Measurements from ENCODE around the gene PDZD4. TPM values are rescaled to one million over a fixed set of nuclear protein-coding genes. Genes with fewer than 3 reads are reported as not detected.

The PDZD4 gene
- total RNA-seq, 4 donors from 2014 or later: 2.0 to 6.6 (median 4.2) TPM

- Histone ChIP-seq H3K27ac (no peak overlapping the region), H3K36me3 (no peaks in the 10 kb centered on the region), H3K4me3 (no peak overlapping the region), H3K4me1 (no peaks in the 10 kb centered on the region), H3K27me3 (no peaks in the 10 kb centered on the region), H3K9me3 (no peaks in the 10 kb centered on the region)
- 92% methylated on average over 9 of the region's 9 CpGs; no CpG with 5 or more reads in 1 of the 2 donors for WGBS, 2 donors (ENCODE audit: low coverage in 1 of 2)
- TF ChIP-seq, protein P1, sequence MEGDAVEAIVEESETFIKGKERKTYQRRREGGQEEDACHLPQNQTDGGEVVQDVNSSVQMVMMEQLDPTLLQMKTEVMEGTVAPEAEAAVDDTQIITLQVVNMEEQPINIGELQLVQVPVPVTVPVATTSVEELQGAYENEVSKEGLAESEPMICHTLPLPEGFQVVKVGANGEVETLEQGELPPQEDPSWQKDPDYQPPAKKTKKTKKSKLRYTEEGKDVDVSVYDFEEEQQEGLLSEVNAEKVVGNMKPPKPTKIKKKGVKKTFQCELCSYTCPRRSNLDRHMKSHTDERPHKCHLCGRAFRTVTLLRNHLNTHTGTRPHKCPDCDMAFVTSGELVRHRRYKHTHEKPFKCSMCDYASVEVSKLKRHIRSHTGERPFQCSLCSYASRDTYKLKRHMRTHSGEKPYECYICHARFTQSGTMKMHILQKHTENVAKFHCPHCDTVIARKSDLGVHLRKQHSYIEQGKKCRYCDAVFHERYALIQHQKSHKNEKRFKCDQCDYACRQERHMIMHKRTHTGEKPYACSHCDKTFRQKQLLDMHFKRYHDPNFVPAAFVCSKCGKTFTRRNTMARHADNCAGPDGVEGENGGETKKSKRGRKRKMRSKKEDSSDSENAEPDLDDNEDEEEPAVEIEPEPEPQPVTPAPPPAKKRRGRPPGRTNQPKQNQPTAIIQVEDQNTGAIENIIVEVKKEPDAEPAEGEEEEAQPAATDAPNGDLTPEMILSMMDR (IDR thresholded peaks at IDR 0.05): no peak
- TF ChIP-seq POLR2AphosphoS5 (IDR thresholded peaks at IDR 0.05) (no peak), POLR2A (IDR thresholded peaks at IDR 0.05) (no peak), EP300 (IDR thresholded peaks at IDR 0.05; ENCODE audit: low read depth) (no peak)
- in situ Hi-C loops (cut with MboI; ENCODE audit: low pct_ligation_motif_present in 1 of 4, low pct_unique_long_range_greater_than_20kb in 1 of 4, low sequenced_read_pairs in 3 of 4): no loop called here
- DNase-seq: no peak
- intact Hi-C loops (cut with DNase I; ENCODE audit: low total_unique reads): no loop called here
Observed at GRCh38 chrX:153865685-153866084, 35.3 kb upstream of the PDZD4 start.

- Histone ChIP-seq H3K27ac (no peak overlapping the region), H3K36me3 (no peaks in the 10 kb centered on the region), H3K9me3 (no peaks in the 10 kb centered on the region), H3K27me3 (no peaks in the 10 kb centered on the region), H3K4me1 (no peaks in the 10 kb centered on the region), H3K4me3 (no peak overlapping the region)
- WGBS, 2 donors (ENCODE audit: low coverage in 1 of 2): 88% methylated on average over 11 of the region's 11 CpGs; no CpG with 5 or more reads in 1 of the 2 donors
- DNase-seq: no peak
- intact Hi-C loops (cut with DNase I; ENCODE audit: low total_unique reads): no loop called here
- in situ Hi-C loops (cut with MboI; ENCODE audit: low pct_ligation_motif_present in 1 of 4, low pct_unique_long_range_greater_than_20kb in 1 of 4, low sequenced_read_pairs in 3 of 4): no loop called here
- TF ChIP-seq POLR2A (IDR thresholded peaks at IDR 0.05): no peak
- TF ChIP-seq, protein P1 (IDR thresholded peaks at IDR 0.05): no peak
- no peak for TF ChIP-seq POLR2AphosphoS5 (IDR thresholded peaks at IDR 0.05)
- no peak for TF ChIP-seq EP300 (IDR thresholded peaks at IDR 0.05; ENCODE audit: low read depth)
Observed at GRCh38 chrX:153865321-153865580, 34.9 kb upstream of the PDZD4 start.

GRCh38 chrX:153864561-153865320, 34.4 kb upstream of the PDZD4 start:
- H3K27me3 ChIP-seq: no peaks in the 10 kb centered on the region
- TF ChIP-seq POLR2A (IDR thresholded peaks at IDR 0.05) (no peak), EP300 (IDR thresholded peaks at IDR 0.05; ENCODE audit: low read depth) (no peak), POLR2AphosphoS5 (IDR thresholded peaks at IDR 0.05) (no peak)
- TF ChIP-seq, protein P1 (IDR thresholded peaks at IDR 0.05): no peak
- no peak overlapping the region for H3K27ac ChIP-seq
- H3K4me1 ChIP-seq: no peaks in the 10 kb centered on the region
- no peak overlapping the region for H3K4me3 ChIP-seq
- in situ Hi-C loops (cut with MboI; ENCODE audit: low pct_ligation_motif_present in 1 of 4, low pct_unique_long_range_greater_than_20kb in 1 of 4, low sequenced_read_pairs in 3 of 4): no loop called here
- intact Hi-C loops (cut with DNase I; ENCODE audit: low total_unique reads): no loop called here
- H3K36me3 ChIP-seq: no peaks in the 10 kb centered on the region
- WGBS, 2 donors (ENCODE audit: low coverage in 1 of 2): 85% methylated on average over 26 of the region's 30 CpGs; no CpG with 5 or more reads in 1 of the 2 donors
- no peaks in the 10 kb centered on the region for H3K9me3 ChIP-seq
- DNase-seq: no peak

DNA sequence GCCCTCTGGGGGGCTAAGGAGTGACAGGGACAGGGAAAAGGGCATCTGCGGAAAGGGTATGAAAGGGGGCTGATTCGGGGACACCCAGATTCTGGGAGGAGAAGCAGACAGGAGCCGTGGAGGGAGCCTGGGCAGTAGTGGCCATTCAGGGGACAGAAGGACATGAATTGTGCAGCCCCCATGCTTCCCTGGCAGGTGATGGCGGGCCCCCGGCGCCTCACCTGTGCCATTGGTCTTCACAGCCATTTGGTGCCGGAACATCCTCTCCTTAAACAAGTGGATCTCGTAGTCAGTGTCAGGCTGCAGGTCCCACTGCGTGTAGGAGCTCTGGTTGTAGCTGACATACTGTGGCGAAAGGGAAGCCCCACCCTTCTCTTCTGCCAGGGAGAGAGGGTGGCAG, 33.8 kb upstream of the PDZD4 start:
- in situ Hi-C loops (cut with MboI; ENCODE audit: low pct_ligation_motif_present in 1 of 4, low pct_unique_long_range_greater_than_20kb in 1 of 4, low sequenced_read_pairs in 3 of 4): no loop called here
- Histone ChIP-seq H3K27me3 (no peaks in the 10 kb centered on the region), H3K4me3 (no peak overlapping the region), H3K36me3 (no peaks in the 10 kb centered on the region), H3K27ac (no peak overlapping the region), H3K4me1 (no peaks in the 10 kb centered on the region), H3K9me3 (no peaks in the 10 kb centered on the region)
- intact Hi-C loops (cut with DNase I; ENCODE audit: low total_unique reads): no loop called here
- TF ChIP-seq POLR2AphosphoS5 (IDR thresholded peaks at IDR 0.05): no peak
- TF ChIP-seq, protein P1 (IDR thresholded peaks at IDR 0.05): no peak
- WGBS, 2 donors (ENCODE audit: low coverage in 1 of 2): 74% methylated on average over 9 of the region's 10 CpGs; no CpG with 5 or more reads in 1 of the 2 donors
- no peak for DNase-seq

Measured in transverse colon (tissue), 4 donors.